HepG2 (cell line): ENCODE data around the gene VPS52. TPM values are rescaled to one million over a fixed set of nuclear protein-coding genes. Genes with fewer than 3 reads are reported as not detected.

ENCODE experiments used
- ATF1 ChIP-seq: IDR thresholded peaks from 2 replicates; pipeline ENCODE4 v1.6.1; 2016; ENCODE audit warnings: mild to moderate bottlenecking, control low read depth
- ATF7 ChIP-seq, 2 experiments: fragments of 450-650 bp in 1 of 2; sonication (generic) in 1 of 2; formaldehyde crosslinking in 1 of 2; IDR thresholded peaks; 2 replicates each; pipeline versions ENCODE4 v1.4.0 to v1.6.1; 2016 to 2020; ENCODE audit warnings: antibody characterized with exemption in 1 of 2, mild to moderate bottlenecking in 1 of 2, missing genetic modification reagents in 1 of 2
- CEBPG ChIP-seq: IDR thresholded peaks from 2 replicates; pipeline ENCODE4 v1.6.1; 2016
- JUND ChIP-seq: sonication (generic); formaldehyde crosslinking; IDR thresholded peaks from 2 replicates; pipeline ENCODE4 v1.8.0; 2022; ENCODE audit warnings: mild to moderate bottlenecking, missing genetic modification reagents
- MED8 ChIP-seq: sonication (generic); formaldehyde crosslinking; IDR thresholded peaks from 2 replicates; pipeline ENCODE4 v1.8.1; 2023; ENCODE audit warnings: mild to moderate bottlenecking, missing genetic modification reagents; ENCODE audit not compliant: insufficient replicate concordance
- PLSCR1 ChIP-seq: sonication (generic); formaldehyde crosslinking; IDR thresholded peaks from 2 replicates; pipeline ENCODE4 v1.5.0; 2020; ENCODE audit warnings: missing genetic modification reagents, mild to moderate bottlenecking, borderline replicate concordance
- RERE ChIP-seq: IDR thresholded peaks from 2 replicates; pipeline ENCODE4 v1.6.1; 2016; ENCODE audit warnings: low read depth, missing genetic modification reagents, missing compliant biosample characterization
- SMAD3 ChIP-seq: sonication (generic); formaldehyde crosslinking; IDR thresholded peaks from 2 replicates; pipeline ENCODE4 v1.4.0; 2020; ENCODE audit warnings: missing genetic modification reagents
- ZBTB10 ChIP-seq: sonication (generic); formaldehyde crosslinking; IDR thresholded peaks from 2 replicates; pipeline ENCODE4 v1.4.0; 2020; ENCODE audit warnings: missing genetic modification reagents, borderline replicate concordance
- ZNF136 ChIP-seq: sonication (generic); formaldehyde crosslinking; IDR thresholded peaks from 2 replicates; pipeline ENCODE4 v1.8.1; 2022; ENCODE audit warnings: low read depth, mild to moderate bottlenecking, moderate library complexity, missing genetic modification reagents
- ZNF556 ChIP-seq: sonication (generic); formaldehyde crosslinking; IDR thresholded peaks from 2 replicates; pipeline ENCODE4 v1.4.0; 2020; ENCODE audit warnings: mild to moderate bottlenecking, missing genetic modification reagents, borderline replicate concordance
- ZNF619 ChIP-seq: sonication (generic); formaldehyde crosslinking; IDR thresholded peaks from 2 replicates; pipeline ENCODE4 v1.4.0; 2020; ENCODE audit warnings: mild to moderate bottlenecking, missing genetic modification reagents
- polyA plus RNA-seq, 8 experiments: library from polyadenylated mRNA; depleted of rRNA in 3 of 8; stranded (reverse) in 7 of 8; unstranded in 1 of 8; fragments of >200 nt; fragmentation: Illumina TruSeq in 4 of 8; extraction: Trizol in 4 of 8; gene quantifications; 2 replicates each; pipeline versions ENCODE4 v1.2.1 to v1.2.3, GENCODE V29; 2011 to 2016; ENCODE audit warnings: low read depth in 4 of 8, missing spikeins in 1 of 8, mixed read lengths in 1 of 8; ENCODE audit not compliant: insufficient read depth in 1 of 8
- total RNA-seq, 5 experiments: library from RNA; depleted of rRNA; stranded (reverse); fragments of >200 nt; fragmentation: Illumina TruSeq; extraction: Trizol; gene quantifications; 2 replicates each; pipeline ENCODE4 v1.2.3, GENCODE V29; 2016; ENCODE audit warnings: low read depth in 1 of 5
- TF ChIP-seq, protein P1 (sequence below): sonication (generic); formaldehyde crosslinking; conservative IDR thresholded peaks from 2 replicates; pipeline ENCODE4 v1.4.0; 2020; ENCODE audit warnings: missing genetic modification reagents
- TF ChIP-seq, protein P2 (sequence below): sonication (generic); formaldehyde crosslinking; IDR thresholded peaks from 2 replicates; pipeline ENCODE4 v1.4.0; 2020; ENCODE audit warnings: missing genetic modification reagents

Gene VPS52
- total and polyA plus RNA-seq, 2 of the 13 experiments (the other 11 are each of a cell fraction or from before 2014, with no cell fraction given) = 48.9 to 85.5 TPM

DNA sequence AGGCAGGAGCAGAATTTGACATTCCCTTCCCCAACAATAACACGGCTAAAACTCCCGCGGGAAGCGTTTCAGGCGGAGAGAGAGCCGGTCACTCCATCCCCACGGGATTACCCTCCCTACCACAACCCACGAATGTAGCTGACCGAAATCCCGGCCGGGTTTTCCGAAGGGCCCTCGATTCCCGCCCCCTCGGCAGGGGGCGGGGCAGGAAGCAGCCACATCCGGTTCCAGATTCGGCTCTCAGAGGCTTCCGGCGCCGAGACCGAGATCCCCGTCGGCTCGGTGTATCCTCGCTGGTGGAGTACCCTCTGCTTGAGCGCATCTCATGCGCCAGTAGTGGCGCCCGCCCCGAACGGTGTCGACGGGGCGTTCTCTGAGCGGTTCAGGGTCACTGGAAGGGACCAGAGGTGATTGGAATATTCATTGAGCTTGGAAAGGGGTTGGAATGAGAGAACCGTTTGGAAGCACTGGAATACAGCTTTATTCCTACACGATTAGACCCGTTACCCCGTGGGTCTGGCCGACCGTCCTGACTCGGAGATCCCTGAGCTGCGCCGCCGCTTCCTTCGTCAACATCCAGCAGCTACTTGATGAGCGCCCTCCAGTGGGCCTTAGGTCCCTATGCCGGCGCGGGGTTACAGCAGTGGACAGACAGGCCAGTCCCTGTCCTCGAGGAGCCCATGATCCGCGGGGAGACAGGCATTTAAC lies 27.7 kb upstream of the VPS52 start (continued):
- TF ChIP-seq, protein P1, sequence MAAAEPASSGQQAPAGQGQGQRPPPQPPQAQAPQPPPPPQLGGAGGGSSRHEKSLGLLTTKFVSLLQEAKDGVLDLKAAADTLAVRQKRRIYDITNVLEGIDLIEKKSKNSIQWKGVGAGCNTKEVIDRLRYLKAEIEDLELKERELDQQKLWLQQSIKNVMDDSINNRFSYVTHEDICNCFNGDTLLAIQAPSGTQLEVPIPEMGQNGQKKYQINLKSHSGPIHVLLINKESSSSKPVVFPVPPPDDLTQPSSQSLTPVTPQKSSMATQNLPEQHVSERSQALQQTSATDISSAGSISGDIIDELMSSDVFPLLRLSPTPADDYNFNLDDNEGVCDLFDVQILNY (CRISPR knock-in tag) = peak; percentile 60
- TF ChIP-seq MED8 = peak; percentile 76
- no peak for TF ChIP-seq PLSCR1 (CRISPR knock-in tag)
- TF ChIP-seq SMAD3 (CRISPR knock-in tag) = peak; percentile 85; the same call in 1 of the 2 replicates
- 0 out of 2 replicates have a peak, but pooled peaks have one; percentile 73 for TF ChIP-seq JUND
- no peak for TF ChIP-seq RERE
- TF ChIP-seq ZBTB10 = 0 out of 2 replicates have a peak, but pooled peaks have one; percentile 45
- peak; percentile 59 for TF ChIP-seq CEBPG (CRISPR knock-in tag)
- TF ChIP-seq, protein P2, sequence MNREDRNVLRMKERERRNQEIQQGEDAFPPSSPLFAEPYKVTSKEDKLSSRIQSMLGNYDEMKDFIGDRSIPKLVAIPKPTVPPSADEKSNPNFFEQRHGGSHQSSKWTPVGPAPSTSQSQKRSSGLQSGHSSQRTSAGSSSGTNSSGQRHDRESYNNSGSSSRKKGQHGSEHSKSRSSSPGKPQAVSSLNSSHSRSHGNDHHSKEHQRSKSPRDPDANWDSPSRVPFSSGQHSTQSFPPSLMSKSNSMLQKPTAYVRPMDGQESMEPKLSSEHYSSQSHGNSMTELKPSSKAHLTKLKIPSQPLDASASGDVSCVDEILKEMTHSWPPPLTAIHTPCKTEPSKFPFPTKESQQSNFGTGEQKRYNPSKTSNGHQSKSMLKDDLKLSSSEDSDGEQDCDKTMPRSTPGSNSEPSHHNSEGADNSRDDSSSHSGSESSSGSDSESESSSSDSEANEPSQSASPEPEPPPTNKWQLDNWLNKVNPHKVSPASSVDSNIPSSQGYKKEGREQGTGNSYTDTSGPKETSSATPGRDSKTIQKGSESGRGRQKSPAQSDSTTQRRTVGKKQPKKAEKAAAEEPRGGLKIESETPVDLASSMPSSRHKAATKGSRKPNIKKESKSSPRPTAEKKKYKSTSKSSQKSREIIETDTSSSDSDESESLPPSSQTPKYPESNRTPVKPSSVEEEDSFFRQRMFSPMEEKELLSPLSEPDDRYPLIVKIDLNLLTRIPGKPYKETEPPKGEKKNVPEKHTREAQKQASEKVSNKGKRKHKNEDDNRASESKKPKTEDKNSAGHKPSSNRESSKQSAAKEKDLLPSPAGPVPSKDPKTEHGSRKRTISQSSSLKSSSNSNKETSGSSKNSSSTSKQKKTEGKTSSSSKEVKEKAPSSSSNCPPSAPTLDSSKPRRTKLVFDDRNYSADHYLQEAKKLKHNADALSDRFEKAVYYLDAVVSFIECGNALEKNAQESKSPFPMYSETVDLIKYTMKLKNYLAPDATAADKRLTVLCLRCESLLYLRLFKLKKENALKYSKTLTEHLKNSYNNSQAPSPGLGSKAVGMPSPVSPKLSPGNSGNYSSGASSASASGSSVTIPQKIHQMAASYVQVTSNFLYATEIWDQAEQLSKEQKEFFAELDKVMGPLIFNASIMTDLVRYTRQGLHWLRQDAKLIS (CRISPR knock-in tag) = peak; percentile 87; the same call in 1 of the 2 replicates
- no peak for TF ChIP-seq ATF1 (CRISPR knock-in tag)
- peak; percentile 80; the same call in 1 of the 2 replicates for TF ChIP-seq ZNF136 (CRISPR knock-in tag)
- TF ChIP-seq ZNF619 (CRISPR knock-in tag) = peak; percentile 1; the same call in 1 of the 2 replicates
- peak; percentile 83; the same call in 1 of the 2 replicates for TF ChIP-seq ZNF556 (CRISPR knock-in tag)
- TF ChIP-seq ATF7 (IDR thresholded peaks at IDR 0.05) = no peak
- TF ChIP-seq ATF7 (CRISPR knock-in tag; IDR thresholded peaks at IDR 0.05) = no peak; the same call in 1 of the 2 replicates
